ENCODE results near the gene SPDYC. TPM values are rescaled to one million over a fixed set of nuclear protein-coding genes. Genes with fewer than 3 reads are reported as not detected.

The SPDYC gene
- total RNA-seq, 2 donors from 2014 or later, result not detected

- DNase-seq (ENCODE audit: low spot score), result no peak
- H3K27ac ChIP-seq, result no peak overlapping the region
- no peaks in the 10 kb centered on the region for H3K9me3 ChIP-seq
- no peak overlapping the region for H3K4me3 ChIP-seq
- 78% methylated on average over 15 of the region's 15 CpGs for WGBS
- H3K27me3 ChIP-seq (replicated peaks; ENCODE audit: insufficient read depth), result no peaks in the 10 kb centered on the region
- H3K4me1 ChIP-seq (replicated peaks), result peaks cover 3% of the 10 kb centered on the region
- intact Hi-C loops (cut with DNase I), result no loop called here
- TF ChIP-seq CTCF (IDR thresholded peaks at IDR 0.05), result no peak
- no peak for TF ChIP-seq POLR2AphosphoS5 (IDR thresholded peaks at IDR 0.05)
- TF ChIP-seq POLR2A (IDR thresholded peaks at IDR 0.05), result no peak
- peaks cover 26 to 45% of the 10 kb centered on the region in 2 donors for H3K36me3 ChIP-seq
Measured at GRCh38 chr11:65128182-65129145, 41.6 kb upstream of the SPDYC start.

- H3K27me3 ChIP-seq (replicated peaks; ENCODE audit: insufficient read depth), result no peaks in the 10 kb centered on the region
- H3K4me1 ChIP-seq (replicated peaks), result no peaks in the 10 kb centered on the region
- no peaks in the 10 kb centered on the region for H3K9me3 ChIP-seq
- no peak for DNase-seq (ENCODE audit: low spot score)
- H3K27ac ChIP-seq, result no peak overlapping the region
- peaks cover 26 to 45% of the 10 kb centered on the region in 2 donors for H3K36me3 ChIP-seq
- intact Hi-C loops (cut with DNase I), result no loop called here
- WGBS, result 84% methylated on average over 13 of the region's 13 CpGs
- H3K4me3 ChIP-seq, result no peak overlapping the region
- no peak for TF ChIP-seq POLR2AphosphoS5 (IDR thresholded peaks at IDR 0.05)
- no peak for TF ChIP-seq CTCF (IDR thresholded peaks at IDR 0.05)
- TF ChIP-seq POLR2A (IDR thresholded peaks at IDR 0.05), result no peak
Measured at GRCh38 chr11:65129649-65130441, 40.2 kb upstream of the SPDYC start.

- DNase-seq (ENCODE audit: low spot score), result no peak
- Histone ChIP-seq H3K4me1 (replicated peaks) (peaks cover 7% of the 10 kb centered on the region), H3K27ac (no peak overlapping the region), H3K4me3 (no peak overlapping the region), H3K27me3 (replicated peaks; ENCODE audit: insufficient read depth) (no peaks in the 10 kb centered on the region), H3K9me3 (no peaks in the 10 kb centered on the region), H3K36me3 (peaks cover 22 to 40% of the 10 kb centered on the region in 2 donors)
- intact Hi-C loops (cut with DNase I), result no loop called here
- WGBS, result 90% methylated on average over 18 of the region's 19 CpGs
- TF ChIP-seq CTCF (IDR thresholded peaks at IDR 0.05) (no peak), POLR2AphosphoS5 (IDR thresholded peaks at IDR 0.05) (no peak), POLR2A (IDR thresholded peaks at IDR 0.05) (no peak)
Measured at GRCh38 chr11:65130631-65131416, 39.2 kb upstream of the SPDYC start.

- intact Hi-C loops (cut with DNase I), result no loop called here
- no peak for TF ChIP-seq POLR2A (IDR thresholded peaks at IDR 0.05)
- TF ChIP-seq POLR2AphosphoS5 (IDR thresholded peaks at IDR 0.05), result no peak
- no peak for TF ChIP-seq CTCF (IDR thresholded peaks at IDR 0.05)
- Histone ChIP-seq H3K4me1 (replicated peaks) (peaks cover 7% of the 10 kb centered on the region), H3K27me3 (replicated peaks; ENCODE audit: insufficient read depth) (no peaks in the 10 kb centered on the region), H3K4me3 (no peak overlapping the region), H3K9me3 (no peaks in the 10 kb centered on the region), H3K27ac (no peak overlapping the region), H3K36me3 (peaks cover 21 to 37% of the 10 kb centered on the region in 2 donors)
- DNase-seq (ENCODE audit: low spot score), result no peak
- 84% methylated on average over 3 of the region's 3 CpGs for WGBS
Measured at GRCh38 chr11:65131417-65131776, 38.6 kb upstream of the SPDYC start.
